Panc1 (cell line): Measurements from ENCODE around the gene SOS2. TPM values are rescaled to one million over a fixed set of nuclear protein-coding genes. Genes with fewer than 3 reads are reported as not detected.

Source experiments
- ATAC-seq: fragments of 200-7000 bp; cut with Tn5 transposase; 2 replicates; pipeline ENCODE4 v1.9.1; 2020; ENCODE audit warnings: mild to moderate bottlenecking, moderate library complexity
- BruUV-seq: library from RNA; stranded (reverse); fragments of 400-500 nt; replicated peaks from 2 replicates; lab custom pipeline; 2021; lab: Mats Ljungman, UMichigan
- CTCF ChIA-PET: fragments of 300-600 bp; sonication (Branson Sonifier 250); formaldehyde crosslinking; loops from one replicate; lab custom pipeline; 2022; ENCODE audit warnings: antibody characterized with exemption; lab: Charles Lee
- POLR2A ChIA-PET: fragments of 300-600 bp; sonication (Branson Sonifier 250); formaldehyde crosslinking; loops from one replicate; lab custom pipeline; 2022; ENCODE audit warnings: antibody characterized with exemption; lab: Charles Lee
- DNase-seq: peaks from one replicate; pipeline ENCODE4 v3.0.0-alpha.2; 2010; ENCODE audit warnings: low read depth, low spot score
- H3K27ac ChIP-seq: 2 replicates; pipeline ENCODE4 v1.5.1; 2011; ENCODE audit warnings: mild to moderate bottlenecking, low read length, inconsistent platforms
- H3K27me3 ChIP-seq: fragments of 200-500 bp; sonication (Bioruptor generic); 2 replicates; pipeline ENCODE4 v1.6.0; 2014; ENCODE audit warnings: low read length, inconsistent platforms; ENCODE audit not compliant: control insufficient read depth, insufficient read depth
- H3K36me3 ChIP-seq: fragments of 200-500 bp; sonication (Bioruptor generic); 2 replicates; pipeline ENCODE4 v1.5.1; 2014; ENCODE audit warnings: inconsistent platforms, mild to moderate bottlenecking, low read length, moderate library complexity; ENCODE audit not compliant: control insufficient read depth, insufficient read depth
- H3K4me1 ChIP-seq: 2 replicates; pipeline ENCODE4 v1.5.1; 2011; ENCODE audit warnings: inconsistent platforms, mild to moderate bottlenecking, low read length, moderate library complexity; ENCODE audit not compliant: control insufficient read depth, insufficient read depth
- H3K4me3 ChIP-seq, 2 experiments: 2 replicates each; pipeline ENCODE4 v1.5.1; 2011 to 2012; ENCODE audit warnings: low read depth in 2 of 2, low read length in 2 of 2, mild to moderate bottlenecking in 2 of 2, inconsistent platforms in 1 of 2, moderate library complexity in 1 of 2
- H3K9me3 ChIP-seq: fragments of 200-500 bp; sonication (Bioruptor generic); 2 replicates; pipeline ENCODE4 v1.5.1; 2014; ENCODE audit warnings: low read depth, mild to moderate bottlenecking, inconsistent platforms, low read length, moderate library complexity; ENCODE audit not compliant: control insufficient read depth, insufficient read depth
- POLR2AphosphoS5 ChIP-seq: IDR thresholded peaks from 2 replicates; pipeline ENCODE4 v1.6.1; 2012; ENCODE audit warnings: mild to moderate bottlenecking, low read depth, low read length, moderate library complexity
- SIN3A ChIP-seq: IDR thresholded peaks from 2 replicates; pipeline ENCODE4 v1.6.1; 2012; ENCODE audit warnings: low read depth, mild to moderate bottlenecking, low read length, moderate library complexity, borderline replicate concordance; ENCODE audit not compliant: insufficient read depth
- TCF7L2 ChIP-seq: IDR thresholded peaks from 2 replicates; pipeline ENCODE4 v1.6.1; 2011; ENCODE audit warnings: mild to moderate bottlenecking, low read depth, low read length, inconsistent platforms
- in situ Hi-C: cut with HindIII; loops from 2 replicates; pipeline ENCODE4 v1.10.0; 2016; ENCODE audit warnings: low sequenced_read_pairs, low pct_unique_long_range_greater_than_20kb
- intact Hi-C: fragments of 100-400 bp; cut with micrococcal nuclease; formaldehyde crosslinking; loops from one replicate; pipeline ENCODE4 v1.10.0; 2022; ENCODE audit not compliant: unreplicated experiment
- total RNA-seq: library from RNA; stranded (reverse); gene quantifications from one replicate; pipeline ENCODE4 v1.2.1, GENCODE V29; 2021; ENCODE audit not compliant: unreplicated experiment
- TF ChIP-seq, protein P1 (sequence below), 2 experiments: IDR thresholded peaks; 2 replicates each; pipeline ENCODE4 v1.6.1; 2011 to 2012; ENCODE audit warnings: low read depth in 2 of 2, control low read depth in 1 of 2, low read length in 1 of 2, mild to moderate bottlenecking in 1 of 2, moderate library complexity in 1 of 2; ENCODE audit not compliant: insufficient read depth in 1 of 2
- TF ChIP-seq, protein P2 (sequence below): fragments of 450-650 bp; IDR thresholded peaks from 2 replicates; pipeline ENCODE4 v1.5.1; 2017; ENCODE audit warnings: mild to moderate bottlenecking

SOS2 gene
- total RNA-seq, 1 experiment from 2014 or later = 21.2 TPM

DNA sequence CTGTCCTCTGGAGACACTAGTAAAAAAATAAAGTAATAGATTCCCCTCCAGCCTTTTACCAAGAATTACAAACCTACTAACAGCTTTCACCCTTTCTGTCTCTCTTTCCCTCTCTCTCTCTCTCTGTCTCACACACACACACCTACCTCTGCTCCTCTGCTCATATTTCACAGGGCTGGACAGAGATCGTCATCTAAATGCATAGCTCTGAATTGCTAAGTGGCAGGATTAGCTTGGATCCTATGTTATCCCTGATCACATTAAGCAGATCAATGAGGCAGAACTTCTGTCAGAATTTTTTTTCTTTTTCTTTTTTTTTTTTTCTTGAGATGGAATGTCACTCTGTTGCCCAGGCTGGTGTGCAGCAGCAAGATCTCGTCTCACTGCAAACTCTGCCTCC lies 137.9 kb downstream of the SOS2 start:
- ChIA-PET CTCF (no interaction called here), POLR2A (interaction anchor here (0.6 to 0.7 kb wide), 3 partner anchors 122 to 191 kb away, joined by 3 to 5 read pairs (median 4); no protein-coding TSS in a partner anchor)
- no peak overlapping the region for H3K4me3 ChIP-seq
- ATAC-seq (no peak), DNase-seq (no peak)
- H3K9me3 ChIP-seq = no peaks in the 10 kb centered on the region
- intact Hi-C loops (no loop called here), in situ Hi-C loops (no loop called here)
- no peaks in the 10 kb centered on the region for H3K36me3 ChIP-seq
- H3K27ac ChIP-seq = no peak overlapping the region
- BruUV-seq = no TSS peak
- H3K4me1 ChIP-seq = no peaks in the 10 kb centered on the region
- TF ChIP-seq POLR2AphosphoS5 (no peak), TCF7L2 (no peak), SIN3A (no peak)
- TF ChIP-seq, protein P1, sequence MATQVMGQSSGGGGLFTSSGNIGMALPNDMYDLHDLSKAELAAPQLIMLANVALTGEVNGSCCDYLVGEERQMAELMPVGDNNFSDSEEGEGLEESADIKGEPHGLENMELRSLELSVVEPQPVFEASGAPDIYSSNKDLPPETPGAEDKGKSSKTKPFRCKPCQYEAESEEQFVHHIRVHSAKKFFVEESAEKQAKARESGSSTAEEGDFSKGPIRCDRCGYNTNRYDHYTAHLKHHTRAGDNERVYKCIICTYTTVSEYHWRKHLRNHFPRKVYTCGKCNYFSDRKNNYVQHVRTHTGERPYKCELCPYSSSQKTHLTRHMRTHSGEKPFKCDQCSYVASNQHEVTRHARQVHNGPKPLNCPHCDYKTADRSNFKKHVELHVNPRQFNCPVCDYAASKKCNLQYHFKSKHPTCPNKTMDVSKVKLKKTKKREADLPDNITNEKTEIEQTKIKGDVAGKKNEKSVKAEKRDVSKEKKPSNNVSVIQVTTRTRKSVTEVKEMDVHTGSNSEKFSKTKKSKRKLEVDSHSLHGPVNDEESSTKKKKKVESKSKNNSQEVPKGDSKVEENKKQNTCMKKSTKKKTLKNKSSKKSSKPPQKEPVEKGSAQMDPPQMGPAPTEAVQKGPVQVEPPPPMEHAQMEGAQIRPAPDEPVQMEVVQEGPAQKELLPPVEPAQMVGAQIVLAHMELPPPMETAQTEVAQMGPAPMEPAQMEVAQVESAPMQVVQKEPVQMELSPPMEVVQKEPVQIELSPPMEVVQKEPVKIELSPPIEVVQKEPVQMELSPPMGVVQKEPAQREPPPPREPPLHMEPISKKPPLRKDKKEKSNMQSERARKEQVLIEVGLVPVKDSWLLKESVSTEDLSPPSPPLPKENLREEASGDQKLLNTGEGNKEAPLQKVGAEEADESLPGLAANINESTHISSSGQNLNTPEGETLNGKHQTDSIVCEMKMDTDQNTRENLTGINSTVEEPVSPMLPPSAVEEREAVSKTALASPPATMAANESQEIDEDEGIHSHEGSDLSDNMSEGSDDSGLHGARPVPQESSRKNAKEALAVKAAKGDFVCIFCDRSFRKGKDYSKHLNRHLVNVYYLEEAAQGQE (IDR thresholded peaks at IDR 0.05; ENCODE audit: insufficient read depth in 1 of 2, low read depth in 2 of 2, low read length in 1 of 2) = no peak
- TF ChIP-seq, protein P2, sequence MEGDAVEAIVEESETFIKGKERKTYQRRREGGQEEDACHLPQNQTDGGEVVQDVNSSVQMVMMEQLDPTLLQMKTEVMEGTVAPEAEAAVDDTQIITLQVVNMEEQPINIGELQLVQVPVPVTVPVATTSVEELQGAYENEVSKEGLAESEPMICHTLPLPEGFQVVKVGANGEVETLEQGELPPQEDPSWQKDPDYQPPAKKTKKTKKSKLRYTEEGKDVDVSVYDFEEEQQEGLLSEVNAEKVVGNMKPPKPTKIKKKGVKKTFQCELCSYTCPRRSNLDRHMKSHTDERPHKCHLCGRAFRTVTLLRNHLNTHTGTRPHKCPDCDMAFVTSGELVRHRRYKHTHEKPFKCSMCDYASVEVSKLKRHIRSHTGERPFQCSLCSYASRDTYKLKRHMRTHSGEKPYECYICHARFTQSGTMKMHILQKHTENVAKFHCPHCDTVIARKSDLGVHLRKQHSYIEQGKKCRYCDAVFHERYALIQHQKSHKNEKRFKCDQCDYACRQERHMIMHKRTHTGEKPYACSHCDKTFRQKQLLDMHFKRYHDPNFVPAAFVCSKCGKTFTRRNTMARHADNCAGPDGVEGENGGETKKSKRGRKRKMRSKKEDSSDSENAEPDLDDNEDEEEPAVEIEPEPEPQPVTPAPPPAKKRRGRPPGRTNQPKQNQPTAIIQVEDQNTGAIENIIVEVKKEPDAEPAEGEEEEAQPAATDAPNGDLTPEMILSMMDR = no peak
- no peaks in the 10 kb centered on the region for H3K27me3 ChIP-seq

DNA sequence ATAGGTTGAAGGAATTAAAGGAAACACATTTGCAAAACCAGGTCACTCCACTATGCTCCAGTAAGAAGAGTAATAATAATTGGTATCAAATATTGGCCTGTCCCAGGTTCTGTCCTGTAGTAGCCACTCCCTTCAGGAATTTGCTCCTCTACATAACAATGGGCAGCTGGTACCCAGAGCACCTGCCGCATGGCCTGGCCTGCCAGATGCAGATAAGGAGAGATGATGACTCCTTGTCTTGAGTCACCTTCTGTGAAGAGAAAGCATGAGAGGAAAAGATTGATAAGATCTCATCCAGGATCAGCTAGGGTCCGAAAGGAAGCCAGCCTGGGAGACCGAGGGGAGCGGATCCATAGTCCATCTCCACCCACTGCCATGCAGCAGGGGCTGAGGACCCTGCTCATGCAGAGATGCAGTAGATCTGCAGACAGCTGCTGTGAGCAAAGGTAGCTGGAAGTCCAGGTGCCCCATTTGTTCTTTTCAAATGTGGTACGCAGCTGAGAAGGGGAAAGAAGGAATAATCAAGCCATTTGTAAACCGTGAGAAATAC lies 139.3 kb downstream of the SOS2 start:
- Histone ChIP-seq H3K27ac (no peak overlapping the region), H3K4me3 (no peak overlapping the region), H3K9me3 (no peaks in the 10 kb centered on the region), H3K27me3 (no peaks in the 10 kb centered on the region), H3K4me1 (no peaks in the 10 kb centered on the region), H3K36me3 (no peaks in the 10 kb centered on the region)
- in situ Hi-C loops (no loop called here), intact Hi-C loops (no loop called here)
- DNase-seq = no peak
- POLR2A ChIA-PET = interaction anchor here (0.7 kb wide), 1 partner anchor 222 kb away, joined by 3 read pairs; no protein-coding TSS in a partner anchor
- no TSS peak for BruUV-seq
- TF ChIP-seq, protein P2 = no peak
- no peak for TF ChIP-seq TCF7L2
- TF ChIP-seq, protein P1 (IDR thresholded peaks at IDR 0.05; ENCODE audit: insufficient read depth in 1 of 2, low read depth in 2 of 2, low read length in 1 of 2) = no peak
- no peak for TF ChIP-seq POLR2AphosphoS5
- no peak for TF ChIP-seq SIN3A
- CTCF ChIA-PET = no interaction called here
- ATAC-seq = no peak
